ENCODE results near the gene UPK3BL1. TPM values are rescaled to one million over a fixed set of nuclear protein-coding genes. Genes with fewer than 3 reads are reported as not detected.
A peak's percentile ranks its signal among the peaks of the same experiment; 100 is the strongest.
"Not testable (repeated sequence)": the region's sequence is repeated elsewhere in the genome, so short reads cannot be mapped to it uniquely, and the experiment has no call there.

The UPK3BL1 gene
- total RNA-seq, 1 experiment from 2014 or later: 39.8 TPM

DNA sequence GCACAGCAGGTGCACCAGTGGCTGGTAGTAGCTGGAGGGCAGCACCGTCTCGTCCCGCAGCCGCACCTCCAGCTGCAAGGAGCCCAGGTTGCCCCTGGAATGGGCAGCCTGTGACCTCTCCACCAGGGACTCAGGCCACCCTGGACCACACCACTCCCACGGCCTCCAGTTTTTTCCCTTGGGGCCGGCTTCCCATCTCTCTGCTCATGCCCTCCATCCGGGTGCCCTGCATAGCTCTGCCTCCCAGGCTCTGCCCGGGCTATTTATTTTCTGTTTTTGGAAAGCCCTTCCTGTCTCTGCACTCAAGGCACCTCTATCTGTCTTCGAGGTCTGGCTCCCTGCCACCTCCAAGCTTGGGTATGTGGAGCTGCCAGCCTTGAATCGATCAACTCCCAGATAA is 46.6 kb downstream of the UPK3BL1 start:
- BruUV-seq (replicated peaks); H3K36me3 ChIP-seq (ENCODE audit: low read depth): not testable (repeated sequence)

DNA sequence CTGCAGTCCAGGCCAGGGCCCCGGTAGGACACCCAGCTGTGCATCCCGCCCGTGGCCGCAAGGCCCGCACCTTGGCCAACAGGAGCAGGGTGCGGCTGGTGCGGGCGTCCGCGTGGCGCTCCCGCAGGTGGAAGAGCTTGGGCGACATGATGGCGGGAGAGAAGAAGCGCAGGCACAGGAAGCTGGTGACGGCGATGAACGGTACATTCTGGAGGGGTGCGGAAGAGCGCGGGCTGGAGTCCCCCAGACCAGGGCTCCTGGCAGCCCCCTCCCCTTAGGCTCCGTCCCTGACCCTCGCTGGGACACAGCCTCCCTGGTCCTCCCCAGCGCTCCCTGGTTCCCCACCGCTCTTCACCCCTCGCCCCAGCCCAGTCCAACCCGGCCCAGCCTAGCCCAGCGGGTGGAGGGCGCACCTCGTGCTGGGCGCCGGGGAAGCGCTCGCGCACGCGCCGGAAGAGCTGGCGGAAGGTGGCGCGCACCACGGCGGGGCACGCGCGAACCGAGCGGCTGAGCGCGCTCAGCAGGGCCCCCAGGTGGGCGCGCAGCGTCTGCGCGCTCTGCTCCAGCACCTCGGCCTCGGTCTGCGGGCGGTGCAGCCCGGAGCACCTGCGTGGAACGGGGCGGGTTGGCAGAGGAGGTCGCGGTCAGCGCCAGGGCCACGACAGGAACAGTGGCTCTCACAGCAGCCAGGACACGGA is 48.8 kb downstream of the UPK3BL1 start:
- H3K9me2 ChIP-seq (ENCODE audit: insufficient read depth); H3K4me3 ChIP-seq; H4K20me1 ChIP-seq (ENCODE audit: insufficient read depth); CTCF ChIA-PET; H3K36me3 ChIP-seq (ENCODE audit: low read depth); H3F3A ChIP-seq (ENCODE audit: insufficient read depth, low read depth); H3K27me3 ChIP-seq (ENCODE audit: insufficient read depth, low read depth); intact Hi-C loops (cut with micrococcal nuclease; ENCODE audit: unreplicated experiment); H3K9me3 ChIP-seq (ENCODE audit: insufficient read depth, low read depth); H3K4me2 ChIP-seq; H3K79me2 ChIP-seq (ENCODE audit: low read depth); H3K4me1 ChIP-seq (replicated peaks; ENCODE audit: insufficient read depth); H2AFZ ChIP-seq; BruUV-seq (replicated peaks); H3K27ac ChIP-seq; DNase-seq; POLR2A ChIA-PET (ENCODE audit: unreplicated experiment): not testable (repeated sequence)

More for the DNA sequence above, 46.6 kb downstream of the UPK3BL1 start:
- DNase-seq: peak in 1 of 2 experiments; percentile 3
- H2AFZ ChIP-seq; POLR2A ChIA-PET (ENCODE audit: unreplicated experiment); H3K4me2 ChIP-seq; H4K20me1 ChIP-seq (ENCODE audit: insufficient read depth); H3K9me2 ChIP-seq (ENCODE audit: insufficient read depth); H3K27me3 ChIP-seq (ENCODE audit: insufficient read depth, low read depth); intact Hi-C loops (cut with micrococcal nuclease; ENCODE audit: unreplicated experiment); H3F3A ChIP-seq (ENCODE audit: insufficient read depth, low read depth); H3K4me1 ChIP-seq (replicated peaks; ENCODE audit: insufficient read depth); H3K79me2 ChIP-seq (ENCODE audit: low read depth); H3K4me3 ChIP-seq; H3K27ac ChIP-seq; CTCF ChIA-PET; H3K9me3 ChIP-seq (ENCODE audit: insufficient read depth, low read depth): not testable (repeated sequence)

DNA sequence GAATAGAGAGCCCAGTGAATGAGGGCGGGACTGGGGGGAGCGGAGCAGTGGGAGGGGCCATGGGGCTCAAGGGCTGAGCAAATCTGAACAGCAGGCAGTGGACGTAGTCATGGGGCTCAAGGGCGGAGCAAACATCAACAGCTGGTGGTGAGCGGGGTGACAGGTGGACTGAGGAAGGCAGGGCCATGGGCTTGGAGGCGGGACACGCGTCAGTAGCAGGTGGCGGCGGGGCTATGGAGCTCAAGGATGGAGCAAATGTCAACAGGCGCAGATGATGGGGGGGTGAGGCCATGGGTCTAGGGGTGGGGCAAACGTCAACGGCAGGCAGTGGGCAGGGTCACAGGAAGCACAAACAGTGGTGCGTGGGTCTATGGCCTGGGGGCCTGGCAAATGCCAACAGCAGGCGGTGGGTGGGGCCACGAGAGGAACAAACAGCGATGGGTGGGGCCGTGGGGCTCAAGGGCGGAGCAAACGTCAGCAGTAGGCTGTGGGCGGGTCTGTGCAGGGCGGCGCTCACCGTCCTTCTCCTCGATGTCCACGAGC is 50.0 kb downstream of the UPK3BL1 start:
- CTCF ChIA-PET; H3K36me3 ChIP-seq (ENCODE audit: low read depth); H3K9me3 ChIP-seq (ENCODE audit: insufficient read depth, low read depth); POLR2A ChIA-PET (ENCODE audit: unreplicated experiment); BruUV-seq (replicated peaks); H3K27me3 ChIP-seq (ENCODE audit: insufficient read depth, low read depth); intact Hi-C loops (cut with micrococcal nuclease; ENCODE audit: unreplicated experiment); H3K9me2 ChIP-seq (ENCODE audit: insufficient read depth); H3K4me3 ChIP-seq; H2AFZ ChIP-seq; H3K27ac ChIP-seq; H4K20me1 ChIP-seq (ENCODE audit: insufficient read depth); H3K79me2 ChIP-seq (ENCODE audit: low read depth); H3F3A ChIP-seq (ENCODE audit: insufficient read depth, low read depth); H3K4me1 ChIP-seq (replicated peaks; ENCODE audit: insufficient read depth): not testable (repeated sequence)
- 0 out of 2 replicates have a peak overlapping the region, but pooled peaks have one; percentile 46 for H3K4me2 ChIP-seq
- peak in 1 of 2 experiments; percentile 93 for DNase-seq

DNA sequence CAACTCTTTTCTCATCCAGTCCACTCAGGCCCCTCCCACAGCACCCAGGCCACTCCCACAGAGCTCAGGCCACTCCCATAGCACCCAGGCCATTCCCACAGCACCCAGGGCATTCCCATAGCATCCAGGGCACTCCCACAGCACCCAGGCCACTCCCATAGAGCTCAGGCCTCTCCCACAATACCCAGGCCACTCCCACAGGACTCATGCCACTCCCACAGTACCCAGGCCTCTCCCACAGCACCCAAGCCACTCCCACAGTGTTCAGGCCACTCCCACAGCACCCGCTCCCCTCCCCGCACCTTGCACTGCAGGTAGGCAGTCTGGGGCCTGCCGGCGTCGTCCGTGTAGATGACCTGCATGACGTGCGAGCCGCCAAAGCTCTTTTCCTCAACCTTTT is 52.7 kb downstream of the UPK3BL1 start:
- H3F3A ChIP-seq (ENCODE audit: insufficient read depth, low read depth): not testable (repeated sequence)

More for the DNA sequence above, 52.7 kb downstream of the UPK3BL1 start:
- BruUV-seq (replicated peaks); H3K4me2 ChIP-seq; H3K27ac ChIP-seq; H3K79me2 ChIP-seq (ENCODE audit: low read depth); H3K9me3 ChIP-seq (ENCODE audit: insufficient read depth, low read depth); H3K4me1 ChIP-seq (replicated peaks; ENCODE audit: insufficient read depth); DNase-seq; H4K20me1 ChIP-seq (ENCODE audit: insufficient read depth); POLR2A ChIA-PET (ENCODE audit: unreplicated experiment); H3K4me3 ChIP-seq; H3K9me2 ChIP-seq (ENCODE audit: insufficient read depth); intact Hi-C loops (cut with micrococcal nuclease; ENCODE audit: unreplicated experiment); H3K27me3 ChIP-seq (ENCODE audit: insufficient read depth, low read depth); H2AFZ ChIP-seq; H3K36me3 ChIP-seq (ENCODE audit: low read depth); CTCF ChIA-PET: not testable (repeated sequence)

Other genes starting within 250 kb of the UPK3BL1 start
- gene PRKRIP1, start 246.4 kb downstream of the UPK3BL1 start, total RNA-seq (2021): 34.6 and 43.1 TPM in 2 replicates
- gene ORAI2, start 209.2 kb downstream of the UPK3BL1 start, total RNA-seq (2021): 53.3 and 59.7 TPM in 2 replicates
- 10.9 and 18.1 TPM in 2 replicates for gene ALKBH4, start 177.9 kb downstream of the UPK3BL1 start, total RNA-seq (2021)
- 35.3 and 57.9 TPM in 2 replicates for gene LRWD1, start 177.8 kb downstream of the UPK3BL1 start, total RNA-seq (2021)
- 50.2 and 66.9 TPM in 2 replicates for gene POLR2J, start 163.9 kb downstream of the UPK3BL1 start, total RNA-seq (2021)
- 1.2 and 5.8 TPM in 2 replicates for gene RASA4B, start 125.0 kb downstream of the UPK3BL1 start, total RNA-seq (2021)
- gene UPK3BL2, start 99.1 kb downstream of the UPK3BL1 start, total RNA-seq (2021): 24.3 and 36.8 TPM in 2 replicates
- gene SPDYE2, start 91.6 kb downstream of the UPK3BL1 start, total RNA-seq (2021): not detected in 2 replicates
- gene POLR2J3, start 70.2 kb downstream of the UPK3BL1 start, total RNA-seq (2021): 51.1 and 54.0 TPM in 2 replicates
- 25.5 and 44.7 TPM in 2 replicates for gene RASA4, start 26.0 kb downstream of the UPK3BL1 start, total RNA-seq (2021)
- not detected in 2 replicates for gene SPDYE2B, start 7.5 kb upstream of the UPK3BL1 start, total RNA-seq (2021)
- 16.4 and 17.6 TPM in 2 replicates for gene POLR2J2, start 28.9 kb upstream of the UPK3BL1 start, total RNA-seq (2021)
- 9.2 and 13.1 TPM in 2 replicates for gene FAM185A, start 106.2 kb upstream of the UPK3BL1 start, total RNA-seq (2021)

Data from PC-9 (cell line).